SK-N-MC (cell line): ENCODE results near the gene LRFN5.

Source experiments
- EZH2 ChIP-seq: fragments of 200-600 bp; sonication (generic); IDR thresholded peaks from one replicate; pipeline ENCODE4 v1.6.1; 2017; ENCODE audit warnings: antibody characterized with exemption
- FOXP2 ChIP-seq: optimal IDR thresholded peaks from 2 replicates; pipeline ENCODE3; 2011; ENCODE audit warnings: mild to moderate bottlenecking, moderate library complexity; ENCODE audit not compliant: insufficient read depth; ENCODE audit errors: extremely low read length, control extremely low read depth
- POLR2AphosphoS5 ChIP-seq: IDR thresholded peaks from 2 replicates; pipeline ENCODE4 v1.6.1; 2012; ENCODE audit warnings: mild to moderate bottlenecking, low read depth, low read length, borderline replicate concordance

GRCh38 chr14:41900644-41901043 is 294.0 kb downstream of the LRFN5 start:
- TF ChIP-seq EZH2, result no peak
- no peak for TF ChIP-seq POLR2AphosphoS5
- no peak for TF ChIP-seq FOXP2
